Measurements from ENCODE around the gene UCK2.

The UCK2 gene

GRCh38 chr1:165905853-165906252 lies 78.4 kb downstream of the UCK2 start:
- DNase-seq = no peak

DNA sequence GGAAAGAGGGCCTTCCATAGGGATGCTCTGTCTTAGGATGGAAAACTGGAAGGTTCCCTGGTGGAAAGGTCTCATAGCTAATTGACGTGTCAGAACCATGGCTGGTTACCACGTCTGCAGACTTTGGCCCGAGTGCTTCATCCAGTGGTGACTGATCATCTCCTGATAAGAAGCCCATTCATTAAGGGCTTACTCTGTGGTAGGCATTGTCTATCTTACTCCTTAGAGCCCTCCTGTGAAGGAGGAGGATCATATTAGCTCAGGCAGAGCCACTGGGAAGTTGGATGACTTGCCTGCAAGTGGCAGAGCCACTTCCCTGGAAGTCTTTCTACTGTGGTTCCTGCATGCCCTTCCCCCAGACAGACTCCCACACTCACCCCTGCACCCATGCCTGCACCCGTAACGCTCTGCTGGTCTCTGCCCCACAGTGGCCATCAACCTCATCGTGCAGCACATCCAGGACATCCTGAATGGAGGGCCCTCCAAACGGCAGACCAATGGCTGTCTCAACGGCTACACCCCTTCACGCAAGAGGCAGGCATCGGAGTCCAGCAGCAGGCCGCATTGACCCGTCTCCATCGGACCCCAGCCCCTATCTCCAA lies 79.9 kb downstream of the UCK2 start:
- DNase-seq = no peak

GRCh38 chr1:165910764-165911421 lies 83.5 kb downstream of the UCK2 start:
- DNase-seq = no peak

- DNase-seq = no peak
Observed at GRCh38 chr1:165911609-165912281, 84.3 kb downstream of the UCK2 start.

DNA sequence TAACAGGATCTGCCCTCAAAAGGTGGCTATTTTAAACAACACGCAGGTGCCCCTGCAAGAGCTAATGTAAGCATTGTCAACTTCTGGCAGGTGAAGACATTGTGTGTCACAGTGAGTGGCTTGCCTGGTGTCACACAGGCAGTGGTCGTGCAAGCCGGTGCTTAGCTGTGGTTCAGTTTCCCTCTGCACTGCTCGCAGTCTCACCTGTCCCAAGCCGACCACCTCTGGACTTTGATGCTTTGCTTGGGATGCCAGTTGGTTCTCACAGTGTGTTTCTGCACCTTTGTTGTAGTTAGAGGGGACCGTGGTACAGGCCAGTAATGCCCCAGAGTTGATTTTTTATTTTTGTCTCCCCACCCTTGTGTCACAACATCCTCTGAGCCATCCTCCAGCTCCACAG lies 85.2 kb downstream of the UCK2 start:
- no peak for DNase-seq

DNA sequence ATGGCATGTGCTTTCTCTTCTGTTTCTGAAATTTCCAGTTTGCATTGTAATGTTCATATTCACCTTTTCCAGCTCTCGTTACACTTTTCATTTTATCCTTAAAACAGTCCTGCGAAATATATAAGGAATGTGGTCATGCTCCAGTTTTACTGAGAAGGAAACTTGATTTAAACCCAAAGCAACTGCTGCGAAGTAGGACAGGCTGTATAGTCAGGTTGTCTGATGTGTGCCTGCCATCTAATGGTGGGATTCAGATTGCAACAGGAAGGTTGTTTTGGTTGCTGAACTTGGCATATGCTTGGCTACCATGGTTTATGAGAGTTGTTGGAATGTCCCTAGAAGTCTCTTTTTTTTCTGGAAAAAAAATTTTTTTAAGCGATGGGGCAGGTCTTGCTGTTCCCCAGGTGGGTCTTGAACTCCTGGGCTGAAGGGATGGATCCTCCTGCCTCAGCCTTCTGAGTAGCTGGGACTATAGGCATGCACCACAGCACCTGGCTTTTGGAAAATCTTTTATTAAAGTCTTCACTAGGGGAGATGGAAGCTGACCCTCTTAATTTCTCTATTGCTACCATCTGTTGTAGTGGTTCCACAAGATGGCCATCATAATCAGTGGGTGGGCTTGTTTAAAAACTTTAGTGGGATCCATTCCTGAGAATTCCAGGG lies 86.9 kb downstream of the UCK2 start:
- peak; percentile 77 for DNase-seq

GRCh38 chr1:165915480-165915879 lies 88.1 kb downstream of the UCK2 start:
- DNase-seq = no peak

- DNase-seq = no peak
Observed at GRCh38 chr1:165915932-165916348, 88.5 kb downstream of the UCK2 start.

DNA sequence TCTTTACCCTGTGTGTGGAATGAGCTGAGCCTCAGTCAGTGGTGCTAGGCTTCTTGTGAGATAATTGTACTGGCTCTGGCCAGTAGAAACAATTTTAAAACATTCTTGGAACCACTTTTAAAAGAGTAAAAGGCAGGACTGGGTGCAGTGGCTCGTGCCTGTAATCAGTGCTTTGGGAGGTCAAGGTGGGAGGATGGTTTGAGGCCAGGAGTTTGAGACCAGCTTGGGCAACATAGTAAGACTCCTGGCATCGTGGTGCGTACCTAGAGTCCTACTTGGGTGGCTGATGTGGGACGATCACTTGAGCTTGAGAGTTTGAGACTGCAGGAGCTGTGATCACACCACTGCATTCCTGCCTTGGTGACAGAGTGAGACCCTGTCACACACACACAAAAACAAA lies 89.8 kb downstream of the UCK2 start:
- DNase-seq = no peak

DNA sequence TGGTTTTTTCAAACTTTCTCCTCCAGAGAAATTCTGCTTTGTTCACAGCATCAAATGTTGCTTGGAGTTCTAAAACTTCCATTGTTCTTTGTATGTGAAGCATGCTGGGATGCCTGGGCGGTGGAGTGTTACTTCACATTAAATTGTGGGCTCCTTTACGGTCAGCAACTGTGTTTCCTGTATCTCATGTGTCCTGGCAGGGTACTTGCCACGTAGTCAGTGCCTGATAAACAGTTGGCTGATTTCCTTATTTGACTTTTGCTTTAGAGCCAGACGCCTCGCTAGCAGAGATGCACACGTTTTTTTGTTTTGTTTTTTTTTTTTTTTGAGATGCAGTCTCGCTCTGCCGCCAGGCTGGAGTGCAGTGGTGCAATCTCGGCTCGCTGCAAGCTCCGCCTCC lies 96.7 kb downstream of the UCK2 start:
- no peak for DNase-seq

DNA sequence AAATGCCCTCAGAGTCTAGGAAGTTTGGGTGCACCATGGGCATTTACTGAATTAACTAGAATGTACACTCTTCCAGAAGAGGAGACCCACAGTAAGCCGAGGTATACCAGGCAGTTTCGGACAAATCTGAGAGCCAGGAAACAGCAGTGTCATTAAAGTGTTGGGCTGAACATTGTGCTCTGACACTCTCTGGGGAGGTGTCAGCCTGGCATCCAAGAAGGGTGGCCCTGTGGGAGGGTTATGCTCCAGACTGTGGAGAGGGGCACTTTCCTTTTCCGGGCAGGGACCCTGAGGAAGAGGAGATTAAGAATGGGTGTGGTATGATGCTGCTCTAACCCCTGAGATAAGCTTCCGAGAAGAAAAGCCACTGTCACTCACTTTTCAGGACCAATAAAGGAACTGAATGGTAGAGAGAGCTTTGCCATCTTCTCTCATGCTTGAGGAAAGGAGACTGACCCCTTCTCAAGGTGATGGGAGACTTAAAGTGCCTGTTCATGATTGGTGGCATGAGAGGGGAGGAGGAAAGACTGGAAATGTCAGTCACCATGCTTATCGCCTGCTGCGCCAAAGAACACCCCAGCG lies 98.2 kb downstream of the UCK2 start:
- DNase-seq = no peak

DNA sequence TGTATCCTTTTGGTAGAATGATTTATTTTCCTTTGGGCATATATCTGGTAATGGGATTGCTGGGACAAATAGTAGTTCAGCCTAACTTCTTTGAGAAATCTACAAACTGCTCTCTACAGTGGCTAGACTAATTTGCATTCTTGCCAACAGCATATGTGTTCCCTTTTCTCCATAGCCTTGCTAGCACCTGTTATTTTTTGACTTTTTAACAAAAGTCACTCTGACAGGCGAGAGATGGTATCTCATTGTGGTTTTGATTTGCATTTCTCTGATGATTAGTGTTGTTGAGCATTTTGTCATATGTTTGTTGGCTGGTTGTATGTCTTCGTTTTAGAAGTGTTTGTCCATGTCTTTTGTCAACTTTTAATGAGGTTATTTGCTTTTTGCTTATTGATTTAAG lies 99.8 kb downstream of the UCK2 start:
- no peak for DNase-seq

GRCh38 chr1:165928075-165928731 lies 100.8 kb downstream of the UCK2 start:
- peak; percentile 18 for DNase-seq

GRCh38 chr1:165930961-165931360 lies 103.5 kb downstream of the UCK2 start:
- no peak for DNase-seq

GRCh38 chr1:165933446-165934170 lies 106.2 kb downstream of the UCK2 start:
- DNase-seq = no peak

GRCh38 chr1:165936542-165936941 lies 109.1 kb downstream of the UCK2 start:
- DNase-seq = no peak

DNA sequence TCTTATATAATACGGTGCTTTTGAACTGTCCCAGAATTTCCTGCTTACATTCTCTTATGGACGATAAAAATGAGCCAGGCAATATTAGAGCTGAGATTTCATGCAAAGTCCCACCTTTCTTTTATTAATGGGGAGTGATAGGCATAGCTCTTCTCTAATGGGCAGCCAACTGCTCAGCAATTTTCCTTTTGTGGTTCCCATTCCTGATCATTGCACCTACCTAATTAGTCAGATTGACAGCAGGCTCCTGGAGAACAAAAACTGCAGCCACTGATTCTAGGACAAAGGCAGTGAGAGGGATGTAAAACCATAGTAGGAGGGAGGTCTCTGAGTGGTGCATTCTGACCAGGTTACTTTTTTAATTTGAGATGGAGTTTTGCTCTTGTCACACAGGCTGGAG lies 110.4 kb downstream of the UCK2 start:
- no peak for DNase-seq

DNA sequence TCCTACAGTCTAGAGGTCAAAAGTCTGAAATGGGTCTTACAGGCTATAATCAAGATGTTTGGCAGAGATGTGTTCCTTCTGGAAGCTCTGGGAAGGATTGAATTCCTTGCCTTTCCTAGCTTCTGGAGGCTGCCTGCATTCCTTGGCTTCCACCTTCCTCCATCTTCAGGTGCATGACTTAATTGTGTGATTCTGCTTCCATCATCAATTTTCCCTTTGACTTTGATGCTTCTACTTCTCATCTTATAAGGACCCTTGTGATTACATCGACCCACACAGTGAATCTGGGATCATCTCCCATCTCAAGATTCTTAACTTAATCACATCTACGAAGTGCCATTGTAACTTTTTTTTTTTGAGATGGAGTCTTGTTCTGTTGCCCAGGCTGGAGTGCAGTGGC lies 111.4 kb downstream of the UCK2 start:
- DNase-seq = no peak

- DNase-seq = no peak
Observed at GRCh38 chr1:165941531-165941930, 114.1 kb downstream of the UCK2 start.

DNA sequence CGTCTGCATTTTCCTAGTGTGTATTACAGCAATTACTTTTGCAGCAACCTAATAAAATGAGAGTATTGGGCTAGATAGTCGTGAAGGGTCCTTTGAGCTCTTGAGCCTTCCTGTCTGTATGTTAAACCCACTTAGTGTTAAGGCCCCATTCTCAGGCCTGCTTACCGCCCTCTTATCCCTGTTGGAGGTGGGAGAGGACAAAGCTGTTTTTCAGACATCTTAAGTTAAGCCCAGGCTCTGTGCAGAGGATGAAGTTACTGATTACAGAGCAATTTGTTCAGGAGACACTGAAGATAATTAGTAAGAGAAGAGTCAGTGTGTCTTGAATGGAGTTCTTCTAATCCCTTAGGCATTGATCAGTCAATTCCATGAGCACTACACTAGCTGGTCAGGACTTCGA lies 114.6 kb downstream of the UCK2 start:
- no peak for DNase-seq

DNA sequence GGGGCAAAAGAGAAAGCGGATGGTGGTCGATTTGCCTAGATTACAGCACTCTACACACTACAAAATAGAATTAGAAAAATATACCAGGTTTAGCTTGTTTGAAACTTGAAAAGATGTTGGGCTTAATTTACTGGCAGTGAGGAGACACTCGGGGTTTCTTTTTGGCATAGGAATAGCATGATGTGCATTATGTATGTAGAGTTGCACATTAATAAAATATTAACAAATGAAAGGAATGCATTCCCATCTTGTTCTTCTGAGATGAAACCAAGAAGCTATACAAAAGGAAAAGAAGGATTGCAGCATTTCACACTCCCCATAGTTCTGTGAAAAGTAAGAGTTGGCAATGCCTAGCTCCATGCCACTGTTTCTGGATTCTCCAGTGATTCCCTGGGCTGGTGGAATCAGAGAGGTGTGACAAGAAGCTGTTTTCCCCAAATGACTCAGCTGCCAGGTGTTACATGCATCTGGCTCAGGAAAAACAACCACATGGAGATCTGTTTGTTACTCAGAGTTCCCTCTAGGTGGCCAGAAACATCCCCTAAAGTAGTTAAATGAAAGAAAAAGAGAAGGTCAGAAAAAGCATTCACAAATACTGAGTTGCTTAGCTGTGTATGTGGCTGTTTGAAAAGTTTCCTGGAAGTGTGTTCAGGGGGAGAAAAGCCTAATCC lies 115.6 kb downstream of the UCK2 start:
- no peak for DNase-seq

DNA sequence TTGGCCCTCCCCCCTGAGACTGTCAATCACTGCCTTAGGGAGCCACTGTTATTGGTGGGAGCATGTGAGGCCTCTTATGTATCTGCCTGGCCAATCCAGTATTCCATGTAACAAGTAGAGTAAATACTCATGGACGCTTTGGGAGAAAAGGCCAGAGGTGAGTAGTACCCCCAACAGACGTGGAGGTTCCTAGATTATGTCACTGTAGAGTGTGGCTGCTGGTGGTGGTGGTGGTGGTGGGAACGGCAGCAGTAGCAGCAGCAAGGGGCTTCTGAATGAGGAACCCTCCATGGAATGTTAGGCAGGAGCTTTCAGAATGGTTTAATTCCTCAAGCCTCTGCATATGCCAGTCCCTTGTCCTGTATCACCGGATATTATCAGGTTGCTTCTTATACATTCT lies 118.5 kb downstream of the UCK2 start:
- DNase-seq = no peak

Data from NCI-H2227 treated with DMSO at 0.1 percent for 48 hours (cell line).